ENCODE data around the gene YJEFN3. TPM values are rescaled to one million over a fixed set of nuclear protein-coding genes. Genes with fewer than 3 reads are reported as not detected.

YJEFN3 gene
- total RNA-seq, 1 donor from 2014 or later, result 0.69 TPM

DNA sequence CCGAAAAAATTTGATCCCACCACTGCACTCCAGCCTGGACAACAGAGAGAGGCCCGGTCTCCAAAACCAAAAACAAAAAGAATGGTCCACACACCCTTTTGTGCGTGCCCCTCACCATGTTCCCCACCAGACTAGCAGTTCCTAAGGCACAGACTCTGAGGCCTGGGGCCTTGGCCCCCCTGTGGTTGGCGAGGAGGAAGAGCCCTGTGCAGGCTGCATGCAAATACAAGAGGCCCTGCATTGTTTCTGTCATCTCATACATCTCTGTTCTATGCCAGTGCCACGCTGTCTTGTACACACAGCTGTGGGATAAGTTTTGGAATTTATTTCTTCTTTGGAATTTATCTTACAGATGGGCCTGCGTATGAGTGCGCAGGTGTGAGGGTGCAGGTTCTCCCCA lies 4.7 kb upstream of the YJEFN3 start:
- DNase-seq, result no peak

- DNase-seq, result no peak
Measured at GRCh38 chr19:19525611-19526380, 2.9 kb upstream of the YJEFN3 start.

DNA sequence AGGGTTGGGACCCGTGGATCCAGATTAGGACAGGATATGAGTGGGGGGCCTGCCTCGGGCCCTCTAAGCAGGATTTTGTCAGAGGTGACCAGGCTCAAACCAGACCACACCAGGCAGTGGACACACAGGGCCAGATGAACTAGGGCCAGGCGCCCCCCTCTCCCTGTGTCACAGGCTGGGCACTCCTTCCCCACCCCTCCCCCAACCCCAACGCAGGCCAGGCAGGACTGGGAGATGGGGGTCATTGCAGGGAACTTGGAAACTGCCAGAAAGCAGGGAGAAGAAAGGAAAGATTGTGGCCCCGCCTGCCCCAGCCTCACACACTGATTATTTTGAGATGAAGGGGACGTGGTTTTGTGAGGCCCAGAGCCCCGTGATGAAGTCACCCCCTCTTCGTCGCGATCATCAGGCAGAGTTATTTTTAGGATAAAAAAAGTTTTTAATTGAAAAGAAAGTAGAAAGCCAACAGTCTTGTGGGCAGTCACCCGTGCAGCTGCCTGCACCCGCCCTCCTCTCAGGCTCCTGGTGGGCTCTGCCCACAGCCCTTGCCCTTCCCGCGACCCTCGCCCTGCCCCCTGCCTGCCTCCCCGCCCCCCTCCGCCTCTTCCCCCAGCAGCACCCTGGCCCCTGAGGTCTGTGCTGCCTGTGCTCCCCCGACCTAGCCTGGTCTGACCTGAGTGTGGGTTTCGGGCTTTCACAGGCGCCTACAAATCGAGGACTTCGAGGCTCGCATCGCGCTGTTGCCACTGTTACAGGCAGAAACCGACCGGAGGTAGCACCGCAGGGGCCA lies 1.9 kb upstream of the YJEFN3 start:
- DNase-seq, result no peak

- no peak for DNase-seq
Measured at GRCh38 chr19:19527371-19527656, 1.4 kb upstream of the YJEFN3 start.

GRCh38 chr19:19527674-19528625 lies 761 bp upstream of the YJEFN3 start:
- no peak for DNase-seq

- no peak for DNase-seq
Measured at GRCh38 chr19:19529783-19530422, 1.2 kb downstream of the YJEFN3 start.

DNA sequence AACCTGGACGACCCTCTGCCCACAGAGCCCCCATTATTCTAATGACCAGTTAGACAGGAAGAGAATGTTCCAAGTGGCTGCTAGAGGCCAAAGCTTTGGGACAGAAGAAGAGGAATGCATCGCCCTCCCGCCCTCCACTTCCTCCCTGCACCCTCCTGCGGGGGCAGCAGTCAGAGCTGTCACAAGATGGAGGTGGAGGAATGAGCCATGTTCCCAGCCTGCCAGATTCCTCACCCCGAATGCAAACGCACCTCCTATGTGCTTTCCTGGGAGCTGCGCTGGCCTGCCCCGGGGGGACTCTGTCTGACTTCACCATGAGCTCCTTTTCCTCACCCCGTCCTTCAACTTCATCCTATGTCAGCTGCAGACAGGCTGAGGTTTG lies 1.7 kb downstream of the YJEFN3 start:
- DNase-seq, result no peak

- DNase-seq, result no peak
Measured at GRCh38 chr19:19530889-19531288, 2.2 kb downstream of the YJEFN3 start.

GRCh38 chr19:19531951-19532805 lies 3.5 kb downstream of the YJEFN3 start:
- DNase-seq, result peak; percentile 52

DNA sequence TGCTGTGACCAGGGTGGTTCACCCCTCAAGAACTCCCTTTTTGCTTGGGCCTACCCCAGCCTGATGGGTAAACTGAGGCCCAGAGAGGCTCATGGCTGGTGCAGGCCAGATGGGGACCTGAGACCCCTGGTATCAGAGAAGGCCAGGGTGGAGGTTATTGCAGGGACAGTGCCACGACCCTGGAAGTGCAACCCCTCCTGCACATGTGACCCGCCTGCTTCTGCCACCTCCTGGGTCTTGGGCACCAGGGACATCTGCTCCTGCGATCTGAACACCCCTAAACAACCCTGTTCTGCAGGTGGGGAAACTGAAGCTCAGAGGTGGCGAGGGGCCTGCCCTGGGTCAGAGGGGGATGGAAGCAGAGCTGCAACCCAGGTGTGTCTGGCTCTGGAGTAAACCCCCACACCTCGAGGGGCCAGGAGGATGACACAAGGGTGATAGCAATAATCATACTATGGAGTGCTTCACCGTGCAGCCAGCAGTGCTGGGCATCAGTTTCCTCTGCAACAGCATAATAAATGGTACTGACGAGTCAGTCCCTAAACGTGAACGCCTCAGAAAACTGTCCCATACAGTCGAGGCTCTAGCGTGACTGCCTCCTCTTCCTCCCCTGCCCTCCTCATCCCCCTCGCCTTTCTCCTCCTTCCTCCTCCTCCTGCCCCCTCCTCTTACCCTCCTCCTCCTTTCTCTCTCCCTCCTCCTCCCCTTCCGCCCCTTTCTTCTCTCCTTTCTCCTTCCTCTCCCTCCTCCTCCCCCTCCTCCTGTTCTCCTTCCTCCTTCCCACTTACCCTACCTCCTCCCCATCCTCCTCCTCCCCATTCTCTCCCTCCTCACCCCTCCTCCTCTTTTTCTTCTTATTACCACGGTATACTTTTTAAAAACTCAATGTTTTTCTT lies 4.3 kb downstream of the YJEFN3 start:
- no peak for DNase-seq

- DNase-seq, result no peak
Measured at GRCh38 chr19:19533841-19534240, 5.1 kb downstream of the YJEFN3 start.

- no peak for DNase-seq
Measured at GRCh38 chr19:19534556-19535265, 6.0 kb downstream of the YJEFN3 start.

GRCh38 chr19:19535311-19536191 lies 6.8 kb downstream of the YJEFN3 start:
- no peak for DNase-seq

DNA sequence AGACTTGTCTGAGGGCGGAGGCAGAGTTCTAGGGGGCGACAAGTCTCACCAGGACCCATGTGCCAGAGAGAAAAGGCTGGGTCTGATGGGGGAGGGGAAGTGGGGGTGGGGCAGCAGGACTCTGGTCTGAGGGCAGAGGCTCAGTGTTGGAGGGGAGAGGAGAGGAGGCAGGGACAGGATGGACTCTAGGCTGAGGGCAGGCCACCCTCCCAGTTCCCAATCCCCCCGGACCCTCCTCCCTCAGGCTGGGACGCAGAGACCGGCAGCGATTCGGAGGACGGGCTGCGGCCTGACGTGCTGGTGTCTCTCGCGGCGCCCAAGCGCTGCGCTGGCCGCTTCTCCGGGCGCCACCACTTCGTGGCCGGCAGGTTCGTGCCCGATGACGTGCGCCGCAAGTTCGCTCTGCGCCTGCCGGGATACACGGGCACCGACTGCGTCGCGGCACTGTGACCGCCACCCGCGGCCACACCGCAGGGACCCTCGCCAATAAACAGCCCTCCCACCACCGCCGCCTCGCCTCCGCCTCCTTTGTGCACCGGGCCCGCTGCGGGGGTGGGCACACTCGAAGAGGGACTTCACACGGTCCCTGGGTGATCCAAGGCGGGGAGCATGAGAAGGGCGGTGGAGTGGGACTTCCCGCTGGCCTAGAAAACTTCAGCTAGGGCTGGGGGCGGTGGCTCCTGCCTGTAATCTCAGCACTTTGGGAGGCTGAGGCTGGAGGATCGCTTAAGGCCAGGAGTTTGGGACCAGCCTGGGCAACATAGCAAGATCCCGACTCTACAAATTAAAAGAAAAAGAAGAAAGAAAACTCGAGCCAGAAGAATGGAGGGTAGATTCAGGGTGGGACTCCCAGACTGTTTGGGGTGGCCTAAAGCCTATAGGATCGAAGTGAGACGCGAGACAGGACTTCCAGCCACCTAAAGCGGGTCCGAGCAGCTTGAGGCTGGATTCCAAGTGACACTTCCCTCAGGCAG lies 8.7 kb downstream of the YJEFN3 start:
- DNase-seq, result no peak

- DNase-seq, result no peak
Measured at GRCh38 chr19:19538061-19538784, 9.5 kb downstream of the YJEFN3 start, which contains the start of gene CILP2. Gene CILP2 (plus strand): TSS chr19:19538265. CDS start chr19:19538350, 85 bp downstream.

DNA sequence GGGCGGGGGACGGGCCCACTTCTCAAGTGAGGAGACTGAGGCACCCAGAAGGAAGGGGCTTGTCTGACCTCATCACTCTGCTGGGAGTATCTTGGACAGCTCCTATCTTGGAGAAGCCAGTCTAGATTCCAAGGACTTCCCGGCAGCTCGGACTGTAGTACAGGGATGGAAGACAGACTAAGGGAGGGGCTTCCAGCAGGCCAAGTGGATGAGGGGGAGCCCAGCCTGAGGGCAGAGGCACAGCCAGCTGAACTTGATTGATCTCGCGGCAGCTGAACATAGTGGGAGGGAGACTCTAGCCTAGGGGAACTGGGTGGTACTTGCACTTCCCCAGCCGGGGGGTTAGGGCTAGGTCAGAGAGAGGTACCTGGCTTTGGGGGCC lies 10.1 kb downstream of the YJEFN3 start:
- no peak for DNase-seq

GRCh38 chr19:19539698-19540063 lies 11.0 kb downstream of the YJEFN3 start:
- DNase-seq, result no peak

Measured in skin of body (tissue), 2 donors.